LNCaP clone FGC (cell line): ENCODE measurements around the gene AKAP8.

ENCODE experiments used
- DNase-seq: peaks from one replicate; pipeline ENCODE4 v3.0.0-alpha.2; 2011; ENCODE audit warnings: low read depth
- H3K4me3 ChIP-seq: 2 replicates; pipeline ENCODE4 v1.5.1; 2011; ENCODE audit warnings: mild to moderate bottlenecking, low read depth, low read length, control low read depth
- TF ChIP-seq, protein P1 (sequence below): IDR thresholded peaks from 2 replicates; pipeline ENCODE4 v1.5.1; 2012; ENCODE audit warnings: mild to moderate bottlenecking; ENCODE audit not compliant: control insufficient read depth, insufficient read depth; ENCODE audit errors: extremely low read depth

AKAP8 gene

DNA sequence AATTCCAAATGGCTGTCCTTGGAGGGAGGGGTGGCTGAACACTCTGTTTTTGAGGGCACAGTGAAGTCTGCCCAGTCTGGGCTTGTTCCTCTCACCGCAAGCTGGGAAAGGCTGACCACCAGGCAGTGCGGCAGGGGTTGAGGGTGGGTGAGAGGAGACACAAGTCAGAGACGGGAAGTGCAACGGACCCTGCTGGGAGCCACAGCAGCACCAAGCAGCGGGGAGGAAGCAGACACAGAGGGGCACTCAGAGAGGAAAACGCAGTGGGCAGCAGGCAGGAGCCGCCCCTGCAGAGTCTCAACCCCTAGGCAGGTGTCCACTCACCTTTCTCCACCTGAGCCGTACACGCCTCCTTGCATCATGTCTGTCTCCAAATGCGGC, 23.6 kb upstream of the AKAP8 start:
- no peak for DNase-seq
- TF ChIP-seq, protein P1, sequence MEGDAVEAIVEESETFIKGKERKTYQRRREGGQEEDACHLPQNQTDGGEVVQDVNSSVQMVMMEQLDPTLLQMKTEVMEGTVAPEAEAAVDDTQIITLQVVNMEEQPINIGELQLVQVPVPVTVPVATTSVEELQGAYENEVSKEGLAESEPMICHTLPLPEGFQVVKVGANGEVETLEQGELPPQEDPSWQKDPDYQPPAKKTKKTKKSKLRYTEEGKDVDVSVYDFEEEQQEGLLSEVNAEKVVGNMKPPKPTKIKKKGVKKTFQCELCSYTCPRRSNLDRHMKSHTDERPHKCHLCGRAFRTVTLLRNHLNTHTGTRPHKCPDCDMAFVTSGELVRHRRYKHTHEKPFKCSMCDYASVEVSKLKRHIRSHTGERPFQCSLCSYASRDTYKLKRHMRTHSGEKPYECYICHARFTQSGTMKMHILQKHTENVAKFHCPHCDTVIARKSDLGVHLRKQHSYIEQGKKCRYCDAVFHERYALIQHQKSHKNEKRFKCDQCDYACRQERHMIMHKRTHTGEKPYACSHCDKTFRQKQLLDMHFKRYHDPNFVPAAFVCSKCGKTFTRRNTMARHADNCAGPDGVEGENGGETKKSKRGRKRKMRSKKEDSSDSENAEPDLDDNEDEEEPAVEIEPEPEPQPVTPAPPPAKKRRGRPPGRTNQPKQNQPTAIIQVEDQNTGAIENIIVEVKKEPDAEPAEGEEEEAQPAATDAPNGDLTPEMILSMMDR, result no peak
- no peak overlapping the region for H3K4me3 ChIP-seq

DNA sequence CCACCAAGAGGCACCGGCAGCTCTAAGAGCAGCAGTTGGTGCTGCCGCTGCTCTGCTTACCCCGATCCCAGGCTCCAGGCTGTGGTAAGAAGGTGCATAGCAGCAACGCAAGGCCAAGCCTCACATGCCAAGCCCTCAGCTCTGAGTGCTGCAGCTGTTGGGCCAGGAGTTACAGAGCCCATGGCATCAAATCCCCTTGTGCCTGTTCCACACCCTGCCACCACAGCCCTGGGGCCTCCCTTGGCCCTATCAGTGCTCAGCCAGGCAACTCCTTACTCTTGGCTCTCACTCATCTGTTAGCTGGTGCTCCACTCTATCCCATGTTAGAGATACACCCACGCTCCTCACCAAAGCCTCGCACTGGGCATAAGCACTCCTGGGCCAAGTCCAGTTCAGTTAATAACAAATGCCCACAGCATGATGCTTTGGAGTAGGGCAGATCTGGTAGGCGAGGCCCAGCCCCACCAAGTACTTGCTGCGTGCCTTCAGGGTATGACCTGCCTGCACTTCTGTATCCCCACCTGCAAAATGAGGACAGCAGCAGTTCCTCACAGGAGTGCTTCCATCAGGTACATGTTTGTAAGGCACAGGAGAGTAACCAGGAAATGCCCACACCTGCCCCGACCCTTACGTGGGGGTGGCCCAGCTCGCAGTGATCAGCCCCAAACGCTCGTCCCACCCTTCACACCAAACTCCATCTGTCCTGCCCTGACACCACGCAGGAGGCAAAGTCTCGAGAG, 23.0 kb upstream of the AKAP8 start:
- TF ChIP-seq, protein P1, result no peak
- H3K4me3 ChIP-seq, result no peak overlapping the region
- DNase-seq, result no peak

DNA sequence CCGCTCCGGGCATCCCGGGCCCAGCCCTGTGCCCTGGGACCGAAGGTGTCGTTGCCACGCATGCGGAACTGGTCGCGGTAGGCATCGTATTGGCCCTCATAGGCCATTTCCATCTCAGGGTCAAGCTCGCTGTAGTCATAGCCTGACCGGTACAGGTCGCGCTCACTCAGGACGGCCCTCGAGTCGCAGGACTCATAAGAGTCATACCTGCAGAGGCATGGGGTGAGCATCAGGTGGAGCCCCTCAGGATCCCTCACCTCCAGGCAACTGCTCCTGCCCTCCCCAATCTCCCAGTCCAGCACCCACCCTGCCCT, 21.8 kb upstream of the AKAP8 start:
- no peak overlapping the region for H3K4me3 ChIP-seq
- TF ChIP-seq, protein P1, result no peak
- no peak for DNase-seq

DNA sequence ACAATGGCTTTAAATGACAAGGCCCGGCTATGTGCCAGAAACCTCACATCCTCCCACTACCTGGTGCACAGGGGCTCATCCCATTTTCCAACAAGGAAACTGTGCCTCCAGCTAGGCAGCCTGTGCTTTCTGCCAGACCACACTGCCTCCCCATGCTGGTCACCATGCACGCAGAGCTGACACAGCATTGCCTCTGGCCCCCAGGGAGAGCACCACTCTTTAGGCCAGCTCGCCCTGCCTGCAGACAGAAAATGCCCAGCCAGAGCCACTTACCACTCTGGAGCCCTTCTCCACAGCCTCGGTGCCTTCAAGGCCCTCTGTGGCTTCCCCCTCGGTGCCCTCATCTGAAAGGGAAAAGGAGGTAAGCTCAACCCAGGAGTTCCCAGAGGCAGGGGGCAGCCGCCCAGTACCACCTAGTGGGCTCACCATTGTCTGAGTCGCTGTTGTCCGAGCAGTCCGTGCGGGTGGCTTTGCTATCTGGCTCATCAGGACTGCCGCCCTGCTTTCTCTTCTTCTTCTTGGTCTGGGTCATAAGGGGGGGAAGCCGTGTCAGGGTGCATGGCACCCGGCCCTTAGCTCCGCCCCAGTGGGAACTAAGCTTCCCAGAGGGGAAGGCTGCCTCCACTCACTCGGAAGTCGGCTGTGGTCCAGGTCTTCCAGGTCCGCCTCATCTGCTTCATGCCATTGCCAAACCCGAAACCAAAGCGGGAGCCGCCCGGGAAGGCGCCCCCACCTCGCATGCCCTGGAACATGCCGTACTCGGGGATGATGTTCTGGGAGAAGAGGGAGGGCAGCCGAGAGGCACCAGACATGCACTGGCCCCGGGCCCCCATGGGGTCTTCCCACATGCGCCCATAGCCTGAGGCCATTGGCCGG, 21.2 kb upstream of the AKAP8 start:
- no peak for DNase-seq
- H3K4me3 ChIP-seq, result no peak overlapping the region
- TF ChIP-seq, protein P1, result no peak

DNA sequence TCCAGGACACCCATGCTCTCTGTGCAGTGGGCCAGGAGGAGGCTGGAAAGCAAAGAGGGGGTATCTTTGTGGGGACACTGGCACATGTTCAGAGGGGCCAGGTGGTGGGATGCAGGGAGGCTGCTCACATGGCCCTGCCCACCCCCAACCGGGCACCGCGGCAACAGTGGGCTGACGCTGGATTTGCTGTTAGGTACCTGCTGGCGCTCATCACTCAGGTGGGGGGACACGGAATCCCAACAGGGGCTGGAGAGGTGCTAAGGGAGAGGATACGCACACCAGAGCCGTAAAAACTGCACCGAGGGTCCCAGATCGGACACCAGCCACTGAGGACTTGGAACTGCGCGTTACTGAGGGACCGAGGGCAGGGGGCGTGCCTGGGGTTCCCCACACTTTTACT, 20.0 kb upstream of the AKAP8 start:
- DNase-seq, result no peak
- H3K4me3 ChIP-seq, result no peak overlapping the region
- TF ChIP-seq, protein P1, result no peak

DNA sequence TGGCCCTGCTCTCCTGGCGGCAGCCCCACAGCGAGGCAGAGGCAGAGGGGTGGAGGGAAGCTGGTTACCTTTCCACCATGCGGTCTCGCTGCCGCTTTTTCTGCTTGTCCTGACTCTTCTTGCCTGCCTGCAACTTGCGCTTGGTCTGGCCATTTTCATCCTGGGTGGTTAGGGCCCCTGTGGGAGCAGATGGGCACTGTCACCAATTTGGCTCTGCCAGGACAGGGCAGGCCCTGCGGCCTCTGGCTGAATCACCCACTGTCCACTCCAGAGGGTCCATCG, 19.6 kb upstream of the AKAP8 start:
- TF ChIP-seq, protein P1, result no peak
- H3K4me3 ChIP-seq, result no peak overlapping the region
- no peak for DNase-seq
